SIG-M5 treated with dmso at 0.1 percent for 504 hours (cell line): ENCODE results near the gene ZIC4.

ENCODE experiments used
- DNase-seq: peaks from one replicate; lab custom pipeline; 2025; ENCODE audit not compliant: unreplicated experiment; lab: John Stamatoyannopoulos, UW

The ZIC4 gene

DNA sequence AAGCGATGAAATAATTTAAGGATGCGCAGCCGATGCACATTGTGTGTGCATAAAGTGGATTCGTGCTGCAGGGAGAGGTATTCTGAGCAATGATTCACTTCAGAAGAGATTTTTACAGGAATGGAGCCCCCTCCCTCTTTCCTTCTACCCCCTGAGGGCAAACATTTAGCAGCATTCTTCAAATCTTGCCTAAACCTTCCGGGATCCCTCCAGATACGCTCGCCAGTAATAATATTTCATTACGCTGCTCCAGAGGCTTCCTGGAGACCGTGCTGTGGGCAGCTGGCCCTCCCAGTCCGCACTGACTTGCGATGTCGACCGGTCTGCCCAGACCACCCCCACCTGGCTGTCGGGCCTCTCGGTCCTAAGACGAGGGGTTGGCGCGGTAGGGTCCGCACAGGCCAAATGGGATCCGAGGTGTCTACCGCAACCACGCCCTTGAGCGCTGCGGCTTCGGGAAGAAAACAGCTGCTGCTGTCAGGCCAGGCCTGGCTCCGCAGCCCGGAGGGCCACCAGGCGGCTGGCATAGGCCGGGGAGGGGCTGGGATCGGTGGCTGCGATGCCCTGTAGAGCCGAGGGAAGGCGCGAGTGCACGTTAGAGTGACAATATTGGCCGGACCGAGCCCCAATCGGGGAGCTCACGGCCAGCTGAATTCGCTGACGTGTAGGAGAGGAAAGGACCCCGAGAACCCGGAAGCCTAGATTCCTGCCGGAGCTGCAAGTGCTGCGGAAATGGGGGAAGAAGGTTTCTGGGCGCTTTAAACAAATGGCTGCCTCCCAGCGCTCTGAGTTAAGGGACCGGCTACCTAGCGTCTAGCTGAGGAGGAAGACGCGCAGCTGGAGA lies 14.3 kb downstream of the ZIC4 start:
- peak; percentile 30 for DNase-seq

DNA sequence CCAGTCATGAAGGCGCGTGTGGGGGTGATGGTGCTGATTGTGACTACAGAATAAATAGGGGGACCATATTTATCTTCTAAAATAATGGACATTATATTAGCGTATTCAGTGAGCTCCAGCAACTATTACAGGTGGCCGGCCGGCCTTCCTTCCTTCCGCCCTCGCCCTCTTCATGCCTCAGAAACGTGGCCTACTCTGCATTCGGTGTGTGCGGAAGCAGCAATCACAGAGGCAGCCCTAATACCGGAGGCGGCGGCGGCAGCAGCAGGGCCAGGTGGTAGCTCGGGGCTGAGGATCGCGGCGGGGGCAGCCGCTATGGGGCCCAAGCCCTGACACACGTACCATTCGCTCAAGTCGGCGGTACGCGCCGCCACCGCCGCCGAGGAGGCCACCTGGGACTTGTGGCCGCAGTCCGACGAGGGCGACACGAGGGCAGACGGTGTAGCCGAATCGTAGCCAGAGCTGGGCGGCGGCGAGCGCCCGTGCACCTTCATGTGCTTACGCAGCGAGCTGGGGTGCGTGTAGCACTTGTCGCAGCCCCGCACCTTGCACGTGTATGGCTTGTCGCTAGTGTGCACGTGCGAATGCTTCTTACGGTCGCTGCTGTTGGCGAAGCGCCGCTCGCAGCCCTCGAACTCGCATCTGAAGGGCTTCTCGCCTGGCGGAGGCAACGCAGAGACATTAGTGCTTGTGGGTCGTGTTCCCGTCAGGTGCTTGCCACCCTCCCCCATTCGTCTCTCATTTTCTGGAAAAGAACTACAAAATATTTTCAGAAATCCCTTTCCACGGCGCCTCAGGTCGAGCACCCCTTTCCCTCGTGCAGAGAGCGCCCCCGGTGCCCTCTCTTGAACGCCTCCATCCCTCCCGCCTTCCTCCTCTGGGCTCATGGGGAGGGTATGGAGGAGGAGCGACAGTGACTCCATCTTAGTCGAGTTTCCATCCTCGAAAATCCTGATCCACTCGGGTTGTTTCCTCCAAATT lies 15.5 kb downstream of the ZIC4 start:
- DNase-seq = no peak

DNA sequence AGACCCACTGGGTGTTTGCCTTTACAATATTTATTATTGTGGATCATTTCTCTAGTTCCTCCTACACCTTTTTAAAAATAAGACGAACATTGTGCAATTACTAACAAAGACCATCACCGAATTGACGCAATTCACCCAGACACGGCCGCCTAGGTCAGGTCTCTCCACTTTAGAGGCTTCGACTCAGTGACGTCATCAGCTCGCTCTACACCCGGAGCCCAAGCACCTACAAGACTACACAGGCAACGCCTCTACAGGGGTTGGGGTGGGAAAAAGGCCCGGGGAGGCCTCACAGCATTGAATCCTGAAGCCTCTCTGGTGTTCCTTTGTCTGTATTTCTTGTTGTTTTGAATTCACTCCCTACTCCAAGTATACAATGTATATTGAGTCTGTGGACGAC lies 16.6 kb downstream of the ZIC4 start:
- no peak for DNase-seq

DNA sequence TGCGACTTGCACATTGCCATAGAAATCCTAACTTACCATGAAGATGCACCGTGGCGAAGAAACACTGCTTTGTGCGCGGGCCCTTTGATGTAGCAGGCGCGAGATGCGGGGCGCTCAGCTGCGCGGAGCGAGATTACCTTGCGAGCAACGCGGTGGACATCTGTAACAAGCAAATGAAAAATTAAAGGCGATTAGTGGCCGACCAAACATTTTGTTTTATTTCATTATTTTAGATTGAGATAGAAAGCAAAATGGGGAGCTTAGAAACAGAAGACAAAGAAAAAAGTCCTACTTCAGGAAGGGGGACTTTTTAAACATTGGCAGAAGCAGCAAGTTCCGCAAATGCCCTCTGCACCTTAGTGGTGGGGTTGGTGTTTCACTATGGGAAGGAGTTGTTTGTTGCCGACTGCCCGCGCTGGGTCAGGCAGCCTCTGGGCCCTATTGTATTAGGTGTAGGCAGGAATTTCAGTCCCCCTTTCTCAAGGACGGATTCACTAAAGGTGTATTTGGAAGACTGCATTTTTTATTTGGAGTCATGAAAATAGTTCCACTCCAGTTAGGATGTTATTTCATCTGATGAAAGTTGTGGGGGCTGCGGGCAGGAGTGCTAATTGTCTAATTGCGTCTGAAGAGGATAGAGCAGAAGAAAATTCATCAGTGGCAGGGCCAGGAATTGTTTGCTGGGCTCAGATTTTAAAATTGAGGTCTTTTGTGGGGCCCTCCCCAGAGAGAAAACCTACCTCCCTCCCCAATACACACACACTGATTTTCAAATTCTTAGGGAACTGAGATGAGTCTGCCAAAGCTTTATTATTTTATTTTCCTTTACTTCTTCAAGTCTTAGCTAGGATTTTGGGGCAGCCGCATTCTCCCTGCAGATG lies 17.4 kb downstream of the ZIC4 start:
- DNase-seq = no peak

DNA sequence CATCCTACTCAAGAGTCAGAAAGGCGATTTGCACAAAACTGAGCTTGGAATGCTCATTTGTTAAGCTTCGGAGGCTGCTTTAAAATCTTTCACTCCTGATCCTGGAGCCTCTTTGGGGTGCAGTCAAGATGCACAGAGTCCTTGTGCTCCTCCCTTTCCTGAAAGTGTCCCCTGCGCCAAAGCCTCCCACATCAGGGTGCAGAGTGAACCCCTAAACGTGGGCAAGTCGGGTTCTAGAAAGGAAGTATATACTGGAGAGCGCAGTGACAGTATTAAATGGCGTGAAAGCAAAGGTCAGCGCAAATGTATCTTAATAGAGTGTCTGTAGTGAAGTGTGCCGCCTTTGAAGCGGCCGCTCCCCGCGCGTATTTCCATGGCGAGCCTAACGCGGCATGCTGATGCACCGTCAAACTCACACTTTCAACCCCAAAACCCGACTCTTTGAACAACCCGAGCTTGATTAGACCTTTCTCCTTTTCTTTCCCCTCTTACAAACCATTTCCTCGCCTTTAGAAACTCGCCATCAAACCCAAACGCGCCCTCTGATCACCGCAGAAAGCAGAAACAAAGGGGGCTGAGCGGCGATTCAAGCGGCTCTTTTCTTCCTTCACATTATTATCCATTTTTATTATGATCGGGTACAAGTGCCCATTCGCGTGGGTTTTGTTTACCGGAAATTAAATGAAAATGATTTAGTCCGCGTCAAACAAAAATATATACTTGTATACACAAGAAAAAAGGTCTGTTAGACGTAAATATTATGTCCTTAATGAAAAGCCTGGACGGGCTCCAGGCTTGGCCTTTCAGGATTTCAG lies 18.3 kb downstream of the ZIC4 start:
- DNase-seq = no peak

DNA sequence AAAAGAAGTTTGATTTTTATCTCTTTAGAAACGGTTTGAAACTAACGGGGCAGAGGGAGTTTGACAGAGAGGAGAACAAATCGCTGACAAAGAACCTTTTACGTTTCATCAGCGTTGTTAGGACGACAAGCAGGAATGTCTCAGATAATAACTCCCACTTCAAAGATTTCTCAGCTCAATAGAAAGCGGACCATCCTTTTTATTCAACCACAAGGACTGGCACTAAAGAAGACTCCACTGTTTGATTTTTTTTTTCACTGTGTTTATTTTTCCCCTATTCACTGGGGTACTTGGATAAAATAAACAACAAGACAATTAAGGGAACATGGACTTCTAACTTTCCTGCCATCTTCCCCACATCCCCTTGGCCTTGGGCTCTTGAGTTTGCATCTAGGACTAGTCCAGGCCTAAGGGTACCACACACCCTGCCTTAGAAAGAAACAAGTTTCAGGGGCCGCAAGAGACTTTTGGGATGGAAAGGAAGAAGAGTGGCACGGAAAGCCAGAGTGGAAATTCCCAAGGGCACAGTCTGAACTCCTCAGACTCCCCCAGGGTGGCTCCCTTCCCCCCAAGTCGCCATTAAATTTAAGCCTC lies 19.0 kb downstream of the ZIC4 start:
- no peak for DNase-seq

DNA sequence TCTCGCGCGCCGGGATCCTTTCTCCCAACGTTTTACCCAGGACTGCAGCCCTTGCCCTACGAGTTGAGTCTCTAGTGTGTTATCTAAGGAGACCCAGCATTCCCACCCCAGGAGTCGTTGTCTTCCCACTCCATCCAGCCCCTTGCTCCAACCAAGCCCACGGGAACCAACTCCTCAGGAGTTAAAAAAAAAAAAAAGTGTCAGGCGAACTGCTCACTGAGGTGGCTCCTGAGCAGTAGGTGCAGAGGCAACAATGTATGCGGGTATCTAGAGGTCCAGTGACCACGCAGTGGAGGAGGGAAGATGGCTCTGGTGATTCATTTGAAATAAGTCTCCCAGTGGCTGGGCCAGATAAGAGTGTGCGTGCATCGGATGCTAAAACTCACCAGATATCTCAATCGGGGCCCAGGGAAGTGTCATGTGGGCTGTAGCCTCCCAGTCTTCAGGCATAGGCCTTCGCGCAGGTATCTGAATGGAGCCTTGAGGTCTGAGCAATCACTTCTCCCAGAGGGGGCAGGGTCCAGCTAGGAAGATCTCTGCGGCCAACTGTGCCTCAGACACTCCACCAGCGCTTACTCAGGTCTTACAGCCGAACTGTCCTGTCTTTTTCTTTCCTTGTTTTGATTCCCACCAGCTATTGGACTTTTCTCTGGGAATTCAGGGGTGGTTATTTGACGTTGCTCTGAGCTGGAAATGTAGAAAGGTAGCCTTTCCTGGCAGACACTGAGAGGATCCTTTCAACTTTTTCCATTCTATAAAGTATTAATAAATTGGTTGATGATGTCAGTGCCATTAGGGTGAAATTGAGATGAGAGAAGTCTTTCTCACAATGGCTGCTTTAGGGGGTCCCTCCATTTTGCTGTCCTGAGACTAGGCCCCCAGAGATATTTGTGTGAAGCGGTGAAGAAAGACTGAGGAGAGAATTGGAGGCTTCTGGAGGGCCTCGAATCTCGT lies 21.0 kb downstream of the ZIC4 start:
- DNase-seq = no peak

DNA sequence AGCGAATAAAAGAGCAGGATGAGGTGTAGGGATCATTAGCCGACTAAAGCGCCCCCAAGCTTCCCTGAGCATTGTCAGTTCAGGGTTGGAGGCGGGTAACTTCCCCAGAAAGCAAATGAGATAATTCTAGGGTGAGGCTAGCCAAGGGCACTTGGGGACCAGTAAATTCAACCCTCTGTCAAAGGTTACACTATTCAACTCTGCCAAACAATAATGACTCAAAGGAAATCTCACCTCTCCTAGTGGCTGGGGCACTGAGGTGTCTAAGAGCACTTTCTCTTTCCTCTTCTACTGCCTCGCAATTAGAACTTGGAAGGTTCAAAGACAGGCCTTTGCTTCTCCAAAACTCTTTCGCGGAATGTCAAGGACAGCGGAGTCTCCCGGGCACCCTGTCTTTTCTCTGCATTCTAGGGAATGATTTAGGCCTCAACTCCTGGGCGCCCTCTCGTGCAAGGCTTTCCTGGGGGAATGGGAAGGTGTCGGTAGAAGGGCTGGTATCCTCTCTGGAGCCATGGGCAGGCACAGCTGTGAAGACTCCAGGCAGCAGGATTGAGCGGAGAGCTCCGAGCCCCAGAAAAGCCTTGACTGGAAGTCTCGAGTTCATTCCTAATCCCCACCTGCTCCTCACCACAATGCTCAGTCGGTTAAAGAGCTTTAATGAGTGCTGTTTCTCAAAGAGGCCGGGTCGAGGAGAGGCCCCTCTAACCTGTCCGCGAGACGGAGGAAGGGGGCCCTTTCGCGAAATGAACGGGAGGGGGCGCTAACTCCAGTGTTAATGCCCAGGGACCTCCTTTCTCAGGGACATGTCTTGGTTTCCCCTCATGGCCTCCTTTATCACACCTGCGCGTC lies 21.9 kb downstream of the ZIC4 start:
- DNase-seq = no peak

DNA sequence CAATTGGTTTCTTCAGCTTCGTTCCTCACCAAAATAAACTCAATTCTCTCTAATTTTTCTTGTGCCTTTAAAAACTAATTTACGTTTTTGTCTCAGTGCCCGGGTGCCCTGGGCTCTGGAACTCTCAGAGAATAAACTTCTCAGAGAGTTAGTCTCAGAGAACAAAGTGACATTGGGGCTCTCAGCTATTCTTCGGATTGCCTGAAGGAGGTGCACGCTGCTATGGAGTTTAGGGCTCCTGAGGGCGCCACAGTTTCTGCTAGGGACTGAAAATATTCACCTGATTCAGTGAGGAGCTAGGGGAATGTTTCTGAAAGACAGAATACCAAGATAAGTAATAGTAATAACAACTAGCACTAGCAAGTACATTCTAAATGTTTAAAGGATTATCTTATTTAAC lies 22.7 kb downstream of the ZIC4 start:
- peak; percentile 19 for DNase-seq

DNA sequence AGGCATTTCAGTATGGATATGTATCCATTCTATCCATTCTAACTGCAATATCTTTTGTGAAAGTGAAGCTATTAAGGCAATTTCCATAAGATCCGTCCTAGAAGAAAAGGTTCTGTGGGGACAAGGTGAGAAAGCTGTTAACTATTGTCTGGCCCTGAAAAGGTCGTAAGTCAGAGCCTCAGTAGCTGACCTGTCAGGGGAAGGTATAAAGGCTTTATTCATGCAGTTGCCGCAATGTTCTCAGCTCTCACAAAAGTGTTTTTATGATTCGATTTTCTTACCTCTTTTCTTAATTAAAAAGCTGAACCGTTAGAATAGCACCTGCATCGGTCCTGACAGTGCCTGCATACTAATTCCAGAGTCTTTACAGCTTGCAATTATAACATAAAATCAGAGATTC lies 24.7 kb downstream of the ZIC4 start:
- no peak for DNase-seq

DNA sequence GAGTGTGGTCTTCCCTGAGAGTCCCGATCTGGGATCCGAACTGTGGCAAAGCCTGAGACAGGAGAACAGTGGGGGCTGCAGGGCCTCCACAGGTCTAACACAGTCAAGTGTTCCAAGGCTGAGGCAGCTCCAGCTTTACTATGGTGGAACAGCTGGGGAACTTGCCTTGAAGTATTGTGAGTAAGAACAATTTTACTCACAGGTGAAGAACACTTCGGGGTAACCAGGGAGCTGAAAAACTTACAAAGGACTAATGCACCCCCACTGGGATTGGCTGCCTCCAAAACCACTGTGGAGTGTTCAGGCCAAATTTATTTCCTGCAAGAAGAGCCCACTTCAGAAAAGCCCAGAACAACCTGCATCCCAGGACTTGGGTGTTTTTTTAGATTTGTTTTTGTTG lies 25.4 kb downstream of the ZIC4 start:
- no peak for DNase-seq

DNA sequence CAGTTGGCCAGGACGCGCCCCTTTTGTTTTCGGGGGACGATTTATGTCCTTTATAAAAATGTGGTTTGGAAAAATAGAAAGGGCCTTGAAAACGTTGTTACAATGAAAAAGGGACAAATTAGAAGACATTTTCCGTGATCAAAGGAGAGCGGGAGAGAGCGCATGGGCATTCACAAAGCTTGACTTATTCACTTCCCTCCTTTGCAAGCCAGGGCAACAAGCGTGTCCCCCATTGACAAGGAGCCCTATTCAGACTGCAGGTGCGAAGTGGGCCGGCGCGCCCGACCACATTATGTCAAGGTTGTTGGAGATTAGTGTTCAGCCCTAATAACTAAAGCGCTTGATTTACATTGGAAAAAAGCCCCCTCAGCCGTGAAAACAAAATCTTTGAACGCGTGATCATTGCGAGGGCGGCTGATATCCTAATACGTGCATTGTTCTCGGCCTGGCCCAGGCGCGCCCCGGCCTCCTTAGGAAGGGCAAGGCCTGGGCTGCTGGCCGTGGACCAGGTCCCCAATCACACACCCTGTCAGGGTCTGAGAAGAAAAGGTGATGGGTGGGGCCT lies 25.9 kb downstream of the ZIC4 start:
- no peak for DNase-seq

DNA sequence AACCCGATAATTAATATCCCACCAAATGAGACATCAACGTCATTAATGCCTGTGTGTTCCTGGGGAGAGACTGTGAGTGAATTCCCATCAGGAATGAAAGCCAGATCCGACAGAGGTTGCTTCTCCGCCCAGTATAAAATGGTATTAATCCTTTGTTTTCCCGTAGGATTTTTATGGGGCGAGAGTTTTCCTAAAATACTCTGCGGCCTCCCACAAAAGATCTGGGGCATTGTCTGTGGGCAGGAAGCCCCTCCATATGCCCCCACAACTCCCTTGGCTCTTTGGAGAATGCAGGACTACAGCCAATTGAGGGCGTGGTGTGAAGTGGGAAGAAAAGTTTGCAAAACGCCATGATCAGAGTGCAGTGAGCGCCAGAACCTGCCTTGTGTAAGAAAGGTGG lies 26.7 kb downstream of the ZIC4 start:
- DNase-seq = no peak

DNA sequence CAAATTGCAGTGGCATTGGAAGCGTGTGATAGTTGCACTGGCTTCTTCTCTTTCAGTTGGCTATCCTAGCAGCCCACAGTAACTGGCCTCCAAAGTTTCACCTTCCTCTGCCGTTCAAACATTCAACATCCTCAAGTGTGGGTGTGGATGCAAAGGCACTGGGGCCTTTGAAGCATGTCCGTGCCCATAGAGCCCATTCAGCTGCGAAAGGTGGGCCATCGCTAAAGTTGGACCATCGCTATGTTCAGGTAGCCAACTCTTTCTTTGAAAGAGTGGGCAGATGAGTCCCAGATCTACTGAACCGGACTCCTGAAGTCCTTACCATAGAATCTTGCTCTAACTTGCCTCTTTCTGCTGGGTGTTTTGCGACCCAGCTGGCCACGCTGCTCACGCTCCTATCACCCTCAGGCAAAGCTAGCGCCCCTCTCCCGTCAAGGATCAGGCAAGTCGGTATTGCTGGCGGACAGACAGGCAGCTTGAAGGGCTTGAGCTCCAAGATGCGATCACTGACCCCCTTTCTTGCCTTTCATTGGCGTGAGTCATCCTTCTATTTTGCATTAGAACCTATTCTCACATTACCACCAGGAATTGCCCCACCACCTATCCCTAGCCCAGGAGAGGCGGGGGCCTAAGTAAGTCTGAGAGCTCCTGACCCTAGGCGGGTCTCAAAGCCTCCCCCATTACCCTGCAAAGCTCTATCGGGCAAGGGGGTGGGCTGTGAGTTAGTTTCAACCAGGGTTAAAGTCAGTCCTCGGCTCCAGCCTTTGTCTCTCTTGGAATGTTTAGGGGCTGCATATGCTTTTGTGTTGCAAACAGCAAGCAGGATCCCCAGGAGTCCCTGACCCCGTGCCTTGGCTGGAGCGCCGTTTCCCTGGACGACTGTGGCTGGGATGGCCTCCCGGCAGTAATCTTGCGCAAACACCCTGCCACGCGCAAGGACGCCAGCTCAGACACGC lies 28.7 kb downstream of the ZIC4 start:
- no peak for DNase-seq

DNA sequence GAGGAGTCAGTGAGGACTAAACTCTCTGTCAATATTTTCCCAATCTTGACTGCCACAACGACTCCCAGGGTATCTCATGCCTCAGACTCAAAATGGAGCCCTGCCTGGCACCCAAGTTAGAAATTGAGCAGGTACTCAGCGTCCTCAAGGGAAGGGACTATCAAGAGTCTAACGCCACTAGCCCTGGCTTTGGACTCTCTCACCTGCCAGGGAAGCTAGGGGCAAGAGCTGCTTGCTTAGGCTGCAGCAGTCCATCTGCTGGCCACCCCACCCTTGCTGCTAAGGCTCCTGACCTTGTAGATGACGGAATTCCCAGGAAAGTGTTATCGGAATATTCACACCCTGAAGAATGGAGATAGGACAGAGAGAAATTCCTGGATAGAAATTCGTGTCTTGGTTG lies 33.0 kb downstream of the ZIC4 start:
- no peak for DNase-seq

DNA sequence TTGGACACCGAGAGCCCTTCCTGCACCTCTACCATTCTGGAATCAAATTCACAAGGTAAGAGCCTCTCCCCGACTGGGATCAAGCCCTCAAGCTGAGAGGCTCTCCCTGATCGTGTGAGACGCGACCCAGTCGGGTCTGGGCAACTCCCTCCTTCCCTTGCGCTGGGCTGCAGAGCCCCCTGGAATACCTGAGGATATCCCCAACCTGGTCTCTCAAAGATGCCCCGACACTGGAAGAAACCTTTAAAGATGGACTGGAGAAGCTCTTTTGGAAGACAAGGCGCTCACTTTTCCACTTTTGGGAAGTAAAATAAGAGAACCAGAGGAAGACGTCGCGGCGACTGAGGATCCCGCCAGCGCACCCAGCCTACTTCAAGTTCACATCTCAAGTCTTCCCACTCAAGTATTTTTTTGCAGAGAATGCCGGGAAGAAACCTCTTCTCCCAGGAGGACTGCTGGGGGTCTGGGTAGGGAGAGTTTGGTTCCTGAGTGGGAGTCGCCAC lies 33.8 kb downstream of the ZIC4 start:
- no peak for DNase-seq
